Suprapubic skin (tissue), 4 donors: ENCODE results near the gene ST8SIA6.

ENCODE experiments used
- EP300 ChIP-seq: sonication (generic); formaldehyde crosslinking; IDR thresholded peaks from one replicate; pipeline ENCODE4 v1.6.1; 2017; ENCODE audit warnings: antibody characterized with exemption
- POLR2A ChIP-seq, 2 donors: fragments of 450-650 bp; IDR thresholded peaks; one replicate each; pipeline ENCODE4 v1.6.1; 2017; ENCODE audit warnings: antibody characterized with exemption in 2 of 2, mild to moderate bottlenecking in 2 of 2, moderate library complexity in 2 of 2
- POLR2AphosphoS5 ChIP-seq, 3 donors: sonication (generic); formaldehyde crosslinking; IDR thresholded peaks; one replicate each; pipeline ENCODE4 v1.6.1; 2017; ENCODE audit warnings: antibody characterized with exemption in 3 of 3
- TF ChIP-seq, protein P1 (sequence below), 2 donors: fragments of 200-600 bp in 1 of 2; fragments of 450-650 bp in 1 of 2; sonication (generic) in 1 of 2; IDR thresholded peaks; one replicate each; pipeline ENCODE4 v1.5.1; 2016 to 2019; ENCODE audit warnings: antibody characterized with exemption in 2 of 2, mild to moderate bottlenecking in 1 of 2, moderate library complexity in 1 of 2

DNA sequence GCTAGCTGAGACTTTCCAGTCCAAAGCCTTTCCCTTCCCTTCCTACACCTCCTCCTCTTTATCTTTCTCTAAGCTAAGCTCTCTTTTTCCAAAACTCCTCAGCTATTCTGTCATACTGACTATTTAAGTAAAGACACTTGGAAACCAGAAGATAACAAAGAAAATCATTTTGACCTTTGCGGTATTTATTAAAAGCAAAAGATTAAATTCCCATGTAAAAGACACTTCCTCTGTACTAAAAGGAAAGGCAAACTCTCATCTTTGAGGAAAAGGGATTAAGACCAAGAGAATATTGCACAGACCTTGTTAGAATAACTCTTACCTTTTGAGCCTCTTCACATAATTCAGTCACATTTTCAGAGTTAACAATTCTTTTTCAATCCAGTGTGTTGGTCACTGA is 15.8 kb downstream of the ST8SIA6 start:
- TF ChIP-seq POLR2AphosphoS5 (IDR thresholded peaks at IDR 0.05), result no peak
- TF ChIP-seq POLR2A (IDR thresholded peaks at IDR 0.05), result no peak
- TF ChIP-seq, protein P1, sequence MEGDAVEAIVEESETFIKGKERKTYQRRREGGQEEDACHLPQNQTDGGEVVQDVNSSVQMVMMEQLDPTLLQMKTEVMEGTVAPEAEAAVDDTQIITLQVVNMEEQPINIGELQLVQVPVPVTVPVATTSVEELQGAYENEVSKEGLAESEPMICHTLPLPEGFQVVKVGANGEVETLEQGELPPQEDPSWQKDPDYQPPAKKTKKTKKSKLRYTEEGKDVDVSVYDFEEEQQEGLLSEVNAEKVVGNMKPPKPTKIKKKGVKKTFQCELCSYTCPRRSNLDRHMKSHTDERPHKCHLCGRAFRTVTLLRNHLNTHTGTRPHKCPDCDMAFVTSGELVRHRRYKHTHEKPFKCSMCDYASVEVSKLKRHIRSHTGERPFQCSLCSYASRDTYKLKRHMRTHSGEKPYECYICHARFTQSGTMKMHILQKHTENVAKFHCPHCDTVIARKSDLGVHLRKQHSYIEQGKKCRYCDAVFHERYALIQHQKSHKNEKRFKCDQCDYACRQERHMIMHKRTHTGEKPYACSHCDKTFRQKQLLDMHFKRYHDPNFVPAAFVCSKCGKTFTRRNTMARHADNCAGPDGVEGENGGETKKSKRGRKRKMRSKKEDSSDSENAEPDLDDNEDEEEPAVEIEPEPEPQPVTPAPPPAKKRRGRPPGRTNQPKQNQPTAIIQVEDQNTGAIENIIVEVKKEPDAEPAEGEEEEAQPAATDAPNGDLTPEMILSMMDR (IDR thresholded peaks at IDR 0.05), result no peak
- no peak for TF ChIP-seq EP300
